ENCODE results near the gene MTMR3.

MTMR3 gene

DNA sequence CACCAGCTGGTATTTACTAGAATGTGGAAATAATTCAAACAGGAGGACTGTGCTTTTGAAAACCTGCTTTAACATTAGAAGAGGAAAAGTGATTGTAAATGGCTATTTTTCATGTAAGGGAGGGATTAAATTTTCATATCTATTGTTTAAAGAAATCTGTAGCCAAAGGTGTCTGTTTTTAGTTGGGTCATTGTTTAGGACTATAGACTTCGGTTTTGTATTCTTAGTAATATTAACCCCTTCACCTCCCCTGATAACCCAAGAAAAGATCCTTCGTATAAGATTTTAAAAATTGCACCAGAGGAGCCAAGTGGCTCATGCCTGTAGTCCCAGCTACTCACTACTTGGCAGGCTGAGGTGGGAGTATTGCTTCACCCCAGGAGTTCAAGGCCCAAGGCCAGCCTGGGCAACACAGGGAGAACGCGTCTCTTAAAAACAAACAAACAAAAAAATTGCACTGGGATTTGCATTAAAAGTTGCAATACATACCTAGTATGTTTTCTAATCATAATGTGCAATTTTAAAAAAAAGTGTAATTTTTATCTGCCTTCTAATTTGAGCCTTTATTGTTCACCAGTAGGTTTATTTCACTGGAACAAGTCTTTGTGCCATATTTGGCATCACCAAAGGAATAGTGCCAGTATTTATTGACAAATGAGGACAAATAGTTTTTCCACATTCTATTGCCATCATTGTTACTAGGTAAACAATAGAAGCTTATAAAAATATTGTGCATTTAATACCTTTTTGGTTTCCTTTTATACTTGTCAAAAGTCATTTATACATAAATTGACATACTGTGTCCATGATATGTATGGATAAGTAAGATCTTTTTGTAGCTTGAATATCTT lies 34.3 kb downstream of the MTMR3 start:
- no peak for DNase-seq

DNA sequence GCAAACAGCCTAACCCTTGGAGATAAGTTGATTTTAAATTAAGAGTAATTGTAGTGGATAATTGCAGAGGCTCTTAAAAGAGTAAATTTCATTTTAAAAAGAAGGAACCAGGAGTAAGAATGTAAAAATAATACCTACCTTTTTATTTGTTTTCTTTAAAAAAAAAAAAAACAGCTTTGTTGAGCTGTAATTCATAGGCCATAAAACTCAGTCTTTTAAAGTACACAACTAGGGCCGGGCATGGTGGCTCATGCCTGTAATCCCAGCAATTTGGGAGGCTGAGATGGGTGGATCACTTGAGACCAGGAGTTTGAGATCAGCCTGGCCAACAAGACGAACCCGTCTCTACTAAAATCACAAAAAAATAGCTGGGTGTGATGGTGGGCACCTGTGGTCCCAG lies 42.4 kb downstream of the MTMR3 start:
- DNase-seq: no peak

DNA sequence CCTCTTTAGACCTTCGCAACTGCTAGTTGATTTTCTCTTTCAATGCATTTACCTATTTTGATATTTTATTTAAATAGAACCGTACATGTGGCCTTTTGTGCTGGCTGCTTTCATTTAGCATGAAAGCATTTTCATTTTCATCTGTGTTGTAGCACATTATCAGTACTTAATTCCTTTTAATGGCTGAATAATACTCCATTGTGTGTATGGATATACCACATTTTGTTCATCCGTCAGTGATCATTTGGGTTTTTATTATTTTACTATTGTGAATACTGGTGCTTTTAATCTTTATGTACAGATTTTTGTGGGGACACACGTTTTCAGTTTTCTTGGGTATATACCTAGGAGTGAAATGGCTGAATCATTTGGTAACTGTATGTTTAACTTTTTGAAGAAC lies 43.1 kb downstream of the MTMR3 start:
- no peak for DNase-seq

DNA sequence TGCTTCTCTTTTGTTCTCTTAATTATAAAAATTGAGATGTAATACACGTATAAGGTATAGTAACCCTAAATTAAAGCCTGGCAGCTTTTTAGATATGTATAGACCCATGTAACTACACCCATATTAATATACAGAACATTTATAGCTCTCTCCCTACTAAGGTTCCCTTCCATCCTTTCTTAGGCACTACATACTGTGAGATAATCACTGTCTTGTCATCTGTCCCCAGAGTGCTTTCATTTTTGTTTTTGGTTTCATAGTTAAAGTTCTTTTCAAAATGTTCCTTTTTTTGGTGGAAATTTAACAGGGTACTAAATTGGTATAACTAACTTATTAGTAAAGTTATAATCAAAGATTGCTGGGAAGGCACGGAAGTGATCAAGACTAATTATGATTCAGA lies 49.2 kb downstream of the MTMR3 start:
- no peak for DNase-seq

DNA sequence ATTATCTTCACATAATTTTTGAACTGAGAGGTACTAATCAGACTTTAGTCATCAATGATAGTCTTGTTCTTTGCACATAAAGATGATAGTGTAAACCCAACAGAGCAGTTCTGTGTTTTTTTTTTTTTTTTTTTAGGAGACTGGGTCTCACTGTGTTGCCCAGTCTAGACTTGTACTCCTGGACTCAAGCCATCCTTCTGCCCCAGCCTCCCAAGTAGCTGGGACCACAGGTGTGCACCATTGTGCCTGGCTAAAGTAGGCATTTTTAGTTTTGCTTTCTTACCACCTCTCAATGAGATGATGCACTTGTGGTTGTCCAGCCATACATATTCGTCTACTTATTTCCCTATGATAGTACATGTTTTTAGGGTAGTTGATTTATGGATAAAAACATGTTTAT lies 50.6 kb downstream of the MTMR3 start:
- DNase-seq: no peak

DNA sequence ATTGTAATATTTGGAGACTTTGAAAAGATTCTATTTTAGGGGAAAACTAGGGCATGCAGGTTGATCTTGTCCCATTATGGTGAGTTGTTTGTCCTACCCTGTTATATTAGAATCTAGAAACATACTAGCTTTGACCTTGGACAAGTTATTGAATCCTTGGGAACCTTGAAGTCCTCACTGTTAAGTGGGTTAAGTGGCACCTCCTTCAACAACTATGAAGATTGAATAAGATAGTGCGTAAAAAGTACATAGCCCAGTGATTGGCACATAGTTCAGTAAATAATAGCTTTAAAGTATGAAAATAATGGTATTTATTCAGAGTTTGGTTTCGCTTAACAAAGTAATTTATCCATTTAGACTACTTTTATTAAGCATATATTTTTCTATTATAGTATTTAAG lies 51.6 kb downstream of the MTMR3 start:
- DNase-seq: no peak

DNA sequence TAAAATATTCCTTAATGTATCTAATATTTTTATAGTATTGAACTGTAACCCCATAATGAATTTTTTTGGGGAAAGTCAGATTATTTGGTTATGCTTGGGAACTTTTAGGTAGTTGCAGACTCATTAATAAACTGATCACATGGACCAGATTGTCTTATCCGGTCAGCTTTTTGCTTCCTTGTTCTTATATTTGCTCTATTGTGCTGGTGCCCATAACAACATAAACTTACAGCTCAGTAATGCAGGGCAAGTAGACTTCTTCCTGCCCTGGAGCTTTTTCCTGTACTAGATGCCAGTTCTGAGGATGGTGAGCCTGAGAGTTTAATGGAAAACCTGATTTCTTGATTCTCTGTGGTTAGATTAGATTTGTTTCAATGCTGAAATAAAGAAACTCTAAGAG lies 53.2 kb downstream of the MTMR3 start:
- DNase-seq: no peak

DNA sequence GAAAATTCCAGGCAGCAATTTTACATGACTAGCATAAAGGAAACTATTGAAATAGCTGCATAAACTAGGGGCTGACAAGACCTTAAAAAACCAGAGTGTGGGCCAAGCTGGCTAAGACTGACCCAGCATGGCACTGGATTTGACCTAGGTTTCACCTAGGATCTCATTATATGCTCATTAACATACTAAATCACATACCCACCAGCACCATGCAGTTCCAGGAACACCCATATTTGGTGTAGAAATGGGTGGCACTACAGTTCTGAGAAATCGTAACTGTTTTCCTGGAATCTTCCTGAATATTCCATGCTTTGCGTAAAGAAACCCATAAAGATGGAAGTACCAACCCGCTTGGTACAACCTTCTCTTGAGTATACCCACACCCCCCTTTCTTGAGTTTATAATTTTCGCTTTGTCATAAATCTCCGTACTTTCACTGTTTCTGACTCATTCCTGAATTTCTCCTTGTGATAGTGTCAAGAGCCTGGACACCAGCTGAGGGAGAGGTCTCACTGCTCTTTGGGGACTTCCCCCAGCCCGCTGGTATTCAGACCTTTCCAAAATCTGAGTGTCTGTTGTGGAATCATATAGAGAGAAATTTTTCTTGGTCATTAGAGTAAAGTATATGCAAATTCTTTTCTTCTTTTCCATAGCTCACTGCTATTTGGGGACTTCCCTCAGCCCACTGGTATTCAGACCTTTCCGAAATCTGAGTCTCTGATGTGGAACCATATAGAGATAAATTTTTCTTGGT lies 55.1 kb downstream of the MTMR3 start:
- no peak for DNase-seq

DNA sequence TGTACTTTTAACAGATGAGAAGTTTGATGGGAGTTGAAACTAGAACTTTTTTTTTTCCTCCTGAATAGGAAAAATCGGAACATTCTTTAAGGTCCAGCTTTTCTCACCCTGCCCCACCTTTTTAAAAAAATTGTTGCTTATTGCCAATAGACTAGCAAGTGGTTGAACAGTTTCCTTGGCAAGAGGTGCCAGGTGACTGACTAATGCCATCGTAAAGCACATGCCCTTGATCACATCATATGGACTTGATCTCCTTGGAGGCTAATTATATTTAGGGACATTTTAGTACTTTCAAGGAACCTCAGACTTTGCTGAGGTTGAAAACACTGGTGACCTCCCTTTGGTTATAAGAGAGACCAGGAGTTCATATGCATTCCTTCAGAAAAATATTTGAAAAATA lies 57.6 kb downstream of the MTMR3 start:
- no peak for DNase-seq

DNA sequence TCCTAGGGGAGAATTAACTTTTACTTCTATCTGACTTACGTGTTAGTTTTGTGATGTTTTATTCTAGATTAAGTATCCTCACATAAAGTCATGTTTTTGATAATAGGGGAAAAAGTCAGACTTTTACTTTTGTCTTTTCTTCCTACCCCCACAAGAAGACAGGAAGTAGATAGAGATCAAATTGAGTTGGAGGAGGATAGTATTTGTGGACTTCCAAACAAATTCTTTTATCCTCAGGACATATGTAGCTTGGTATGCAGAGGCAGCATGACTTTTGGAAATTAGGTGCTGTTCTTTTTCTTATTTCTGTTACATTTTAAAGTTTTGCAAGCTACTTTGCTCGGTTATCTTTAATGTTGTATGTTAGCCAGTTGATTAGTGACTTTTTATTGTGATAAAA lies 61.4 kb downstream of the MTMR3 start:
- no peak for DNase-seq

DNA sequence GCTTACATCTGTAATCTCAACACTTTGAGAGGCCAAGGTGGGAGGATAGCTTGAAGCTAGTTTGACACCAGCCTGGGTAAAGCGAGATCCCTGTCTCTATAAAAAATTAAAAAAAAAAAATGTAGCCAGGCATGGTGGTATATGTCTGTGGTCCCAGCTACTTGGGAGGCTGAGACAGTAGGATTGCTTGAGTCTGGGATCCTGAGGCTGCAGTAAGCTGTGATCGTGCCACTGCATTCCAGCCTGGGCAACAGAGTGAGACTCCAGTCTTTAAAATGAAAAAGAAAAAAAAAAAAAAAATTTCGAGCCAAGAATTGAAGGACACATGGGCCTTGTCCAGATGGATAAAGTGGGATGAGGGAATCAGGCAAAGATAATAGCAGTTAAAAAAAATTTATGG lies 62.5 kb downstream of the MTMR3 start:
- no peak for DNase-seq

DNA sequence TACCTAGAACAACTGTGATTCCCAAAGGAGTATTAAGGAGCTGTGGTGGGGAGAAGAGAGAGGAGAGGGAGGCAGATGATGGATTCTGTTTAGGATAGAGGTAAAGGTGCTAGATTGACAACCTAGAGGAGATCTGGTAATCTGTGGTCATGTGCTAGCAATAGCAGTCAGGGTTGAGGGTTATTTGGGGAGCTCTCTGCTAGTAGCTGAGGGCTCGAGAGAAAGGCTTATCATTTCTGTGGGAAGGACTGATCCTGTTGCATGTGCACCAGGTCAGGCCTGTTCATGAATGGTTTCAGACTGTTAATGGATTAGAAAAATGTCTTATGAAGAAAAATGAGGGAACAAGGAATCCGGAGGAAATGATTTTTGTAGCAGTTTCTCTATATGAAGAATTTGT lies 63.2 kb downstream of the MTMR3 start:
- DNase-seq: no peak

DNA sequence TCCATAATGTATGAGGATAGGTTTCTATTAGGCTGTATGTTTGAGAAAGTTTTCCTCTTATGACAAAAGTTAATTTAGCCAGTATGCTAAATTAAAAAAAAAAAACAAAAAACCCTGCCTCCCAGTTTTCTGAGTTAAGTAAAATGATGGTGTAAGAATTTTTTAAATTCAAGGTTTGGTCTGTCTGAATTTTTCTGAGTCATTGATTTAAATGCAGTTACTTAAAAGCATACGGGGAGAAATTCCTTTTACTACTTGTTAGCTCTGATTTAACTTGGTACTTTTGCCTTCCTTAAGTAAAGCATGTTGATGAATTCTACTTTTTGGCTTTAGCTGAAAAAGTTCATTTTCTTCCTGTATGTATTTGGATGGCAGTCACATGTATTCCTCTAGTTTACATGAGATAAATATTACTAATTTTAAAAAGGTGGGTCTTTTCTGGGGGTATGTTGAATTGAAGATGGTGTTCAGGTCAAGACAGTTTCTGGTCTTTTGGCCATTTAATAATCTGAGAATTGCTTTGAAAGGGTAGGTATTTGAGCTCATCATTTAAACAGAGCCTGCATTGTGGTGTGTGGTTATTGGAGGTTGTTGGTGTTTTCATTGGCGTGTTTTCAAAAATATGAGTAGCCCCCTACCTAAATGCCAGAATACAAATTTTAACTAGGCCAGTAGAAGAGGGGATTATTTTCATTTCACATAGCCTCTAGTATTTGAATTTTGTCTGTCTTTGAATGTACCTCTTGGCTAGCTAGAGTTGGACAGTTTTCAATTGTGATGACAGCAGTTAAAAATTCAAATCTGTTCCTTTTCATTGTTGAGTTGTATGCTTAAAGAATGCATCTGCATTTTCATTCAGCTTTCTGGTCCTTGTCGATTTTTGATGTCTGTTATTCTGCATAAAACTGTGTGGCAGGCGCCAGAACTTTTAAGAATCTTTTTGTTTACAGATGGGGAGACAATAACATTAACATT lies 64.7 kb downstream of the MTMR3 start:
- DNase-seq: no peak

DNA sequence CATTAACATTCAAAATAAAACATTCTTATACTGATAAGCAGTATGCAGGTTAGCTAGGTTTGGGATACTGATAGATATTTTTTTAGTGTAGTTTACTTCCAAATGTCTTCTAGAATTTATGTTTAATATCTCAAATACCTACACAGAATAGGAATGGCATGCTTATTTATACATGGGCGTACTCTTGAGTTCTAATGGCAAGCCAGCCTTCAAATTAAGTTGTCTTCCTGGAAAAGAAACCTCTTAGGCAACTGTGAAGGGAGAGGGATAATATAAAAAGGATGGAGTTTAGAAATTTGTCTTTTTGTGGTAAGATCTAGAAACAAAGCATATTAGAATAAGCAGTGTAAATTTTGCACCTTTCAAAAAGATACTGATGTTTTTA lies 65.4 kb downstream of the MTMR3 start:
- DNase-seq: no peak

DNA sequence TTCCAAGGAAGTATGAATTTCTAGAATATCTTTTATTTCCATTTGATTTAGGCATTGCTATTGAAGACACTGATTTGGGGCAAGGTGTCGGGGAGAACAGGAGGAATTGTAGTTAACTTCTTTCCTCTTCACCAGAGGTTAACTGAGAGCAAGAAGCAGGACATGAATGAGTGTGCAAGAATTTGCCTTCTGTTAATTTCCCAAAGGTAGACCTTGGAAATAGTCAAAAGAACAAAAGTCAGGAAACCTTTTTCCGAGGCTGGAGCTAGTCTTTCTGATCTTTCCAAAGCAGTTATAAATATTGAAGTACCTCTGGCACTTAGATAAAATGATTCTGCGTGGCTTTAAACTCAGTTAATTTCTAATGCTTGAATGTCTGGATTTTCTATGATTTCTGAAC lies 66.9 kb downstream of the MTMR3 start:
- DNase-seq: no peak

DNA sequence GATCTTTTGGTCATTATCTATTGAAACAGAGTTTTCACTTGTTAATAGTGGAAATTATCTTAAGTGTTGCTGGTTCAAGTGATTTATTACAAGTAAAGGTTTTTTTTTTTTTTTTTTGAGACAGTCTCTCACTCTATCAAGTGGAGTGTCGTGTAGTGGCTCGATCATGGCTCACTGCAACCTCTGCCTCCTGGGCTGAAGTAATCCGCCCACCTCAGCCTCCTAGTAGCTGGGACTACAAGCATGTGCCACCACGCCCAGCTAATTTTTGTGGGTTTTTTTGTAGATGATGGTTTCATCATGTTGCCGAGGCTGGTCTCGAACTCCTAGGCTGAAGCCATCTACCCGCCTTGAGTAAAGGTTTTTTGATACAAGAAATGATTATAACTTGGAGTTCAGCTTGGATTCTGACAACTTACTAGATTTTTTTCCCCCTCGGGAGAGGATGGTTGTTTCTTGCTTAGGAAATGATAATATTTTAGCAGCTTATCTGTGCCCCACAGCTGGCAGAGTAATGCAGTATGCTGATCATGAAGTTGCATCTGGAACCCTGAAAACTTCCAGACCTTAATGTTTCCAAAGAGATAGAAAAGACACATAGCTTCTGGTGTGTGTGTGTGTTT lies 68.9 kb downstream of the MTMR3 start:
- DNase-seq: no peak

DNA sequence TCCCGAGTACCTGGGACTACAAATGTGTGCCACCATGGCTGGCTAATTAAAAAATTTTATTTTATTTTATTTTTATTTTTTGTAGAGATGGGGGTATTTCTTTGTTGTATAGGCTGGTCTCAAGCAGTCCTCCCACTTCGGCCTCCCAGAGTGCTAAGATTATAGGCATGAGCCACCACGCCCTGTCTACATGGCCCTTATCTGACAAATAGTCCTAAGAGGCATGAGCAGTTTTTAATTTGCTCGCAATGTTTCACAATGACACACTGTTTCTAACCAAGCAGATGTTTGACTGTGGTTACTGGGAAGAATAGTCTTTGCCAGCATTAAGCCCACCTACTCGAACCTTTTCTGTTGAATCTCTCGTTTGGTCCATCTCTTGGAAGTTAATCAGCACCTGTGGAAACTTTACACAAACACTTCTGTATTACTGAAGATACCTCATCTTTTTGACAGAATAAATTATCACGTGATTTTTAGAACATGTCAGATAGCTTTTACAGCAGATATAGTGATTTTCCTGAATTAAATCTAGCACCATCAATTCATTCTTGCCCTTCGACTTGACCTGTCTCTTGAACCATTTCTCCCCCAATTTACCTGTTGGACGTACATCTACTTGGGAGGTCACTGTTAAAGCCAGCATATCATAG lies 71.4 kb downstream of the MTMR3 start:
- DNase-seq: no peak

DNA sequence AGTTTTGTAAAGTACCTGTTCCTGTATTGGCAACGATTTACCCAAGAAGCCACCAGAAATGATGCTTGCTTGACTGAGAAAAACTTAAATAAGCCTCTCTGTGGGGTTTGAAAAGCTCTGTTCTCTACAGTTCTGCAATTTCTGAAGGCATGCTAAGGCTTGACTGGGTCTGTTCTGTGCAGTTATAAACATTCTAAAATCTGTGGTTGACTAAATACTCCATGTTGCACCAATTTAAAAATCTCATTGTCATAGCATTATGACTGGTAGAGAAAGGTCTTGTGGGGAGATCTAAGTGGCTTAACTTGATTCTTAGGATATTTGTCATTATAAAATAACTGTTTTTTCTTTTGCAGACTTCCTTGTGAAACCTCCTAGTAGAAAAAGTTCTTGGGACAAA lies 73.7 kb downstream of the MTMR3 start:
- DNase-seq: no peak

DNA sequence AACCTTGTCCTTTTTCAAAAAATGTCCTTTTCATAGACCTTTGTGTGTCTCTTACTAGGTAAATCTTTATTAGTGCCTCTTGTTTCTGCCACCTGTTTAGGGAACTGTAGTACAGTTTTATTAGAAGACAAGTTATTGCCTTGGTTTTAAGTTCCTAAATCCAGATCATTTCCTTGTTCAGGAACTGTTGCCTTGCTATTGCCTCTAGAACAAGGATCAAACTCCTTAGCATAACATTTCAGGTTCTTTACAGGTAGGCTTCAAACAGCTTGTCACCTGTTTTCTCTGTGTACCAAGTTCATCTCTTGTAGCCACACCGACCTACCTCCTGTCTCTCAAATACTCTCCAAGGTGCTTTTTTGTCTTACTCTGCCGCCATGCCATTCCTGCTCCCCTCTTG lies 75.2 kb downstream of the MTMR3 start:
- no peak for DNase-seq

DNA sequence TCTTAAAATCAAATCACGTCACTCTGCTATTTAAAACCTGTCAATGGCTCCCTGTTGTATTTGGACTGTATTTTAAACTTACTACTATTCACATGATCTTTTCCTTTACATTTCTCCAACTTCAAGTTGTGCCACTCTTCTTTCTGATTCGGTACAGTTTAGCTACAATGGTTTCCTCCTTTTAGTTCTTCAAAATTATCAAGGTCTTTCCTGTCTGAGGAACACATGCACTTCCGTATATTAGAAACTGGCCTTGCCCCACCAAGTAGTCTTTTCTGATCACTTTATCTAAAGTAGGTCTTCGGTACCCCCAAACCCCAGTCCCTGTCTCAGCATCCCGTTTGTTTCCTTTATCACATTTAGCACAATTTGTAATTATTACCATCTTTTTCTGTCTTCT lies 81.8 kb downstream of the MTMR3 start:
- no peak for DNase-seq

DNA sequence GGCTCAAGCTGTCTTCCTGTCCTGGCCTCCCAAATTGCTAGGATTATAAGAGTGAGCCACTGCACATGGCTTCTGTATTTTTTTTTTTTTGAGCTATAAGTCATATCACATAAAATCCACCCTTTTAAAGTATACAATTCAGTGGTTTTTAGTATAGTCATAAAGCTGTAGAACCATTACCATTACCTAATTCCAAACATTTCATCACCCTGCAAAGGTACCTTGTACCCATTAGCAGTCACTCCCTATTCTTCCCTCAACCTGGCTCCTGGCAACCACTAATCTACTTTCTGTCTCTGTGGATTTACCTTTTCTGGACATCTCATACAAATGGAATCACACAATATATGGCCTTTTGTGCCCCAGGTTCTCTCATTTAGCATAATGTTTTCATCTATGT lies 84.5 kb downstream of the MTMR3 start:
- no peak for DNase-seq

DNA sequence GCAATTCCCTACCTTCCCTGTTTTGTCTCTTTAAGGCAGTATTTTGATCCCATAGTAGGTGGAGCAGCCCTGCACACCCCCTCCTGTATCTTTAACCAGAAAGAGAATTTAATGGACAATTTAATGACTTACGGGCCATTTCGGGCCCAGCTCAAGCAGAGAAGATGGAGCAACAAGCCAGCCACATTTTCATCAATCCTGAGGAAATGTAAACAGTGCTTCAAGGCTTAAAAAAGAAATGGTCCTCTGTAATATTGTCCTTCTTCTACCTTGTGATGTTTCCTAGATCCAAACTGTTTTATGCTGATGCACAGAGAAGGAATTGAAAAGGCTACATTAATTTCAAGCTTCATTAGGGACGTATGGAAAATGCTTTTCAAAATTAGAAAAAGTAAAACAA lies 88.6 kb downstream of the MTMR3 start:
- DNase-seq: no peak
